PC-3 (cell line): ENCODE results near the gene DCLK1. TPM values are rescaled to one million over a fixed set of nuclear protein-coding genes. Genes with fewer than 3 reads are reported as not detected.

Source experiments
- ATAC-seq: fragments of 200-7000 bp; cut with Tn5 transposase; 2 replicates; pipeline ENCODE4 v1.9.1; 2020; ENCODE audit warnings: mild to moderate bottlenecking, moderate library complexity
- BruUV-seq: library from RNA; stranded (reverse); fragments of 400-500 nt; replicated peaks from 2 replicates; lab custom pipeline; 2021; lab: Mats Ljungman, UMichigan
- CTCF ChIA-PET: fragments of 300-600 bp; sonication (Branson Sonifier 250); formaldehyde crosslinking; loops from one replicate; lab custom pipeline; 2022; ENCODE audit warnings: antibody characterized with exemption; lab: Charles Lee
- POLR2A ChIA-PET: fragments of 300-600 bp; sonication (Branson Sonifier 250); formaldehyde crosslinking; loops from one replicate; lab custom pipeline; 2022; ENCODE audit warnings: antibody characterized with exemption; ENCODE audit not compliant: unreplicated experiment; lab: Charles Lee
- DNase-seq: peaks from one replicate; pipeline ENCODE4 v3.0.0-alpha.2; 2015
- H2AFZ ChIP-seq: fragments of 300-600 bp; sonication (generic); 2 replicates; pipeline ENCODE4 v1.6.0; 2016; ENCODE audit warnings: antibody characterized with exemption, low read length
- H3F3A ChIP-seq: fragments of 300-600 bp; sonication (generic); one replicate; pipeline ENCODE4 v1.6.0; 2017; ENCODE audit warnings: antibody characterized with exemption, low read length, control low read depth, mild to moderate bottlenecking; ENCODE audit not compliant: unreplicated experiment
- H3K27ac ChIP-seq: fragments of 300-600 bp; sonication (generic); 2 replicates; pipeline ENCODE4 v1.5.1; 2016; ENCODE audit warnings: mild to moderate bottlenecking, low read length
- H3K27me3 ChIP-seq: fragments of 300-600 bp; sonication (generic); 2 replicates; pipeline ENCODE4 v1.6.1; 2016; ENCODE audit warnings: low read length, mixed read lengths
- H3K36me3 ChIP-seq: fragments of 300-600 bp; sonication (generic); 2 replicates; pipeline ENCODE4 v1.6.1; 2016; ENCODE audit warnings: low read depth, mixed run types, low read length, mixed read lengths
- H3K4me1 ChIP-seq: fragments of 300-600 bp; sonication (generic); 2 replicates; pipeline ENCODE4 v1.5.1; 2016; ENCODE audit warnings: low read length; ENCODE audit not compliant: insufficient read depth
- H3K4me2 ChIP-seq: fragments of 300-600 bp; sonication (generic); 2 replicates; pipeline ENCODE4 v1.6.0; 2016; ENCODE audit warnings: low read length
- H3K4me3 ChIP-seq: fragments of 300-600 bp; sonication (generic); 2 replicates; pipeline ENCODE4 v1.5.1; 2016; ENCODE audit warnings: mild to moderate bottlenecking, low read length, mixed read lengths
- H3K79me2 ChIP-seq: fragments of 300-600 bp; sonication (generic); 2 replicates; pipeline ENCODE4 v1.6.1; 2017; ENCODE audit warnings: low read length, mixed read lengths
- H3K9ac ChIP-seq: fragments of 300-600 bp; sonication (generic); 2 replicates; pipeline ENCODE4 v1.6.0; 2016; ENCODE audit warnings: mild to moderate bottlenecking, low read length
- H3K9me2 ChIP-seq: fragments of 300-600 bp; sonication (generic); replicated peaks from 2 replicates; pipeline ENCODE4 v1.6.1; 2016; ENCODE audit warnings: mixed run types, low read length, mixed read lengths
- H3K9me3 ChIP-seq: fragments of 300-600 bp; sonication (generic); 2 replicates; pipeline ENCODE4 v1.6.1; 2016; ENCODE audit warnings: low read length, mixed read lengths
- H4K20me1 ChIP-seq: fragments of 300-600 bp; sonication (generic); 2 replicates; pipeline ENCODE4 v1.6.1; 2016; ENCODE audit warnings: low read length, mixed read lengths
- CTCF ChIP-seq: fragments of 300-600 bp; sonication (generic); conservative IDR thresholded peaks from 2 replicates; pipeline ENCODE4 v1.5.1; 2017; ENCODE audit warnings: antibody characterized with exemption, low read depth, mild to moderate bottlenecking, low read length
- EZH2 ChIP-seq: fragments of 300-600 bp; sonication (generic); IDR thresholded peaks from one replicate; pipeline ENCODE4 v1.6.1; 2017; ENCODE audit warnings: antibody characterized with exemption, mild to moderate bottlenecking, low read length; ENCODE audit not compliant: unreplicated experiment
- EZH2phosphoT487 ChIP-seq: fragments of 300-600 bp; sonication (generic); IDR thresholded peaks from 2 replicates; pipeline ENCODE4 v1.6.1; 2018; ENCODE audit warnings: mild to moderate bottlenecking, antibody characterized with exemption, low read length, borderline replicate concordance
- intact Hi-C: fragments of 100-400 bp; cut with micrococcal nuclease; formaldehyde crosslinking; loops from 2 replicates; pipeline ENCODE4 v1.9.0; 2023
- total RNA-seq: library from RNA; depleted of rRNA; stranded (reverse); fragments of >200 nt; gene quantifications from 2 replicates; pipeline ENCODE4 v1.2.3, GENCODE V29; 2014

DCLK1 gene
- total RNA-seq, 1 experiment from 2014 or later = not detected

- BruUV-seq = no TSS peak
- no peak overlapping the region for H2AFZ ChIP-seq
- ATAC-seq = no peak
- H3F3A ChIP-seq = no peaks in the 10 kb centered on the region
- CTCF ChIA-PET = no interaction called here
- no peak overlapping the region for H3K9ac ChIP-seq
- peaks cover 5% of the 10 kb centered on the region; the same call in 1 of the 2 replicates for H3K27me3 ChIP-seq
- no peaks in the 10 kb centered on the region for H3K9me3 ChIP-seq
- H3K4me2 ChIP-seq = no peak overlapping the region
- no peak overlapping the region for H3K27ac ChIP-seq
- intact Hi-C loops = loop anchor here (10.0 kb wide), 1 partner anchor 55 kb away; no protein-coding TSS in a partner anchor
- H3K36me3 ChIP-seq = no peaks in the 10 kb centered on the region
- H3K9me2 ChIP-seq = no peaks in the 10 kb centered on the region
- POLR2A ChIA-PET = no interaction called here
- TF ChIP-seq EZH2phosphoT487 (no peak), CTCF (no peak), EZH2 (no peak)
- DNase-seq = no peak
- no peaks in the 10 kb centered on the region for H4K20me1 ChIP-seq
- H3K4me1 ChIP-seq = no peaks in the 10 kb centered on the region
- H3K79me2 ChIP-seq = no peaks in the 10 kb centered on the region
- no peak overlapping the region for H3K4me3 ChIP-seq
These were observed 401.1 kb downstream of the DCLK1 start for GRCh38 chr13:35729926-35730627.

- H4K20me1 ChIP-seq = no peaks in the 10 kb centered on the region
- intact Hi-C loops = loop anchor here (10.0 kb wide), 1 partner anchor 57 kb away; no protein-coding TSS in a partner anchor
These were observed 403.3 kb downstream of the DCLK1 start for GRCh38 chr13:35727881-35728280.

More at GRCh38 chr13:35727881-35728280, 403.3 kb downstream of the DCLK1 start:
- H3K4me1 ChIP-seq = no peaks in the 10 kb centered on the region
- H3K27me3 ChIP-seq = peaks cover 5% of the 10 kb centered on the region; the same call in 1 of the 2 replicates
- ATAC-seq = no peak
- no peaks in the 10 kb centered on the region for H3F3A ChIP-seq
- no peak for TF ChIP-seq EZH2
- no peak for TF ChIP-seq EZH2phosphoT487
- TF ChIP-seq CTCF = no peak
- no peak overlapping the region for H3K4me2 ChIP-seq
- no peak overlapping the region for H3K9ac ChIP-seq
- POLR2A ChIA-PET = no interaction called here
- H3K9me3 ChIP-seq = no peaks in the 10 kb centered on the region
- H3K4me3 ChIP-seq = no peak overlapping the region
- H2AFZ ChIP-seq = no peak overlapping the region
- DNase-seq = no peak
- CTCF ChIA-PET = no interaction called here
- no peaks in the 10 kb centered on the region for H3K9me2 ChIP-seq
- H3K79me2 ChIP-seq = no peaks in the 10 kb centered on the region
- H3K27ac ChIP-seq = no peak overlapping the region
- no peaks in the 10 kb centered on the region for H3K36me3 ChIP-seq
- BruUV-seq = no TSS peak
